Measurements from ENCODE around the gene CD82. TPM values are rescaled to one million over a fixed set of nuclear protein-coding genes. Genes with fewer than 3 reads are reported as not detected.

Gene CD82
- total and polyA plus RNA-seq, 3 donors from 2014 or later = 5.0 to 13.7 (median 13.0) TPM

DNA sequence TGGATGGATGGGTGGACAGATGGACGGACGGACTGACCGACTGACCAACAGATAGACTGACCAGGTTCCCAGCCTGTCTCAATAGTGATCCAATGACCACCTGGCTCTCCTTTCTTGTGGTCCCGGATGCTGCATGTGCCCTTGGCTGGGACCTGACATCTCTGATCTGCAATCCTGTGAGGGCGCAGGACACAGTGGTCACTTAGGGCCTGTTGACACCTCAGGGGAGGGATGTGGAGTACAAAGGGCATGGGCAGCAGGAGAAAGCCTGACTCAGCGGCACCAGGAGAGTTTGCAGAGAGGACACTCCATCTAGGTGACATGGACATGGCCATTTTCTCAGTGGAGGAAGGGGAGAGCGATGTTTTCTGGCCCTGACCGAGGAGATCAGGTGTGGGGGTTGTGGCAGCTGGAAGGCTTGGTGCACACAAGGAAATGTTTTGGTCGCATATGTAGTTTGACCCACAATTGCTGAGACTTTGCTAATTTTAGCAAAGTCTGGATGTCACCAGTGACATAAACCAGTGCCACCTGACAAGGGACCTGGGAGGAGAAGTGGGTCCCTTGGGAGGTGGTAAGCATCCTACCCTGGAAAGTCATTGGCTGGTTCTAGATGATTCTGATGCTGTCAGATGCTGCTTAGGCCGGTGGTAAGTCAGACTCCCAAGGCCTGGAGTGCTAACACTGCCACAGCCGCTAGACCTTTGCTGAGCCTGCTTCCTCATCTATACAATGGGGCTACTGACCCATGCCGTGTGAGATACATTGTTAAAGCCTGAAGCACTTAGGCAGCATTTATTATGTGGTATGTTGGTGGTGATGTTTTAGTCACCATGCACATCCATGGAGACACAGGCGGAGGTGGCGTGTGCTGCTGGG is 50.7 kb downstream of the CD82 start:
- Histone ChIP-seq H3K9me3 (no peaks in the 10 kb centered on the region), H3K27me3 (no peaks in the 10 kb centered on the region), H3K36me3 (ENCODE audit: low read depth, missing control alignments) (no peaks in the 10 kb centered on the region), H3K4me1 (no peaks in the 10 kb centered on the region), H3K4me3 (no peak overlapping the region), H3K27ac (no peak overlapping the region)
- TF ChIP-seq CTCF (IDR thresholded peaks at IDR 0.05) = no peak
- no peak for TF ChIP-seq POLR2A (IDR thresholded peaks at IDR 0.05)
- intact Hi-C loops (cut with DNase I; ENCODE audit: low total_unique reads) = loop anchor here (5.0 kb wide), 1 partner anchor 59 kb away; no protein-coding TSS in a partner anchor
- WGBS, 2 donors = 87 to 95% methylated on average over 10 to 14 of the region's 14 CpGs
- DNase-seq = no peak

- Histone ChIP-seq H3K36me3 (ENCODE audit: low read depth, missing control alignments) (no peaks in the 10 kb centered on the region), H3K9me3 (no peaks in the 10 kb centered on the region), H3K27ac (no peak overlapping the region), H3K4me1 (no peaks in the 10 kb centered on the region), H3K4me3 (no peak overlapping the region), H3K27me3 (no peaks in the 10 kb centered on the region)
- TF ChIP-seq CTCF (IDR thresholded peaks at IDR 0.05) = no peak
- TF ChIP-seq POLR2A (IDR thresholded peaks at IDR 0.05) = no peak
- WGBS, 2 donors = 91 to 92% methylated on average over 11 to 18 of the region's 18 CpGs
- DNase-seq = no peak
- intact Hi-C loops (cut with DNase I; ENCODE audit: low total_unique reads) = loop anchor here (5.0 kb wide), 1 partner anchor 61 kb away; no protein-coding TSS in a partner anchor
Measured at GRCh38 chr11:44617671-44618461, 52.4 kb downstream of the CD82 start.

GRCh38 chr11:44618561-44619425 is 53.3 kb downstream of the CD82 start:
- Histone ChIP-seq H3K36me3 (ENCODE audit: low read depth, missing control alignments) (no peaks in the 10 kb centered on the region), H3K27ac (no peak overlapping the region), H3K4me3 (no peak overlapping the region), H3K4me1 (no peaks in the 10 kb centered on the region), H3K27me3 (no peaks in the 10 kb centered on the region), H3K9me3 (no peaks in the 10 kb centered on the region)
- TF ChIP-seq POLR2A (IDR thresholded peaks at IDR 0.05) (no peak), CTCF (IDR thresholded peaks at IDR 0.05) (no peak)
- no peak for DNase-seq
- 96 to 99% methylated on average over 15 to 22 of the region's 22 CpGs for WGBS, 2 donors
- intact Hi-C loops (cut with DNase I; ENCODE audit: low total_unique reads) = loop anchor here (5.0 kb wide), 1 partner anchor 61 kb away; no protein-coding TSS in a partner anchor

- Histone ChIP-seq H3K27me3 (no peaks in the 10 kb centered on the region), H3K4me1 (no peaks in the 10 kb centered on the region), H3K36me3 (ENCODE audit: low read depth, missing control alignments) (no peaks in the 10 kb centered on the region), H3K27ac (no peak overlapping the region), H3K4me3 (no peak overlapping the region), H3K9me3 (no peaks in the 10 kb centered on the region)
- DNase-seq = no peak
- intact Hi-C loops (cut with DNase I; ENCODE audit: low total_unique reads) = loop anchor here (5.0 to 10.0 kb wide), 2 partner anchors 104 to 292 kb away; partner anchors contain the start of gene TSPAN18
- TF ChIP-seq CTCF (IDR thresholded peaks at IDR 0.05) (no peak), POLR2A (IDR thresholded peaks at IDR 0.05) (no peak)
- 90 to 94% methylated on average over 4 to 5 of the region's 5 CpGs for WGBS, 2 donors
Measured at GRCh38 chr11:44620328-44620725, 54.9 kb downstream of the CD82 start.
